Measurements from ENCODE around the gene DKK3. TPM values are rescaled to one million over a fixed set of nuclear protein-coding genes. Genes with fewer than 3 reads are reported as not detected.

DKK3 gene
- polyA plus RNA-seq, 1 of the 3 experiments (the other 2 are of a cell fraction): 1,174 TPM

DNA sequence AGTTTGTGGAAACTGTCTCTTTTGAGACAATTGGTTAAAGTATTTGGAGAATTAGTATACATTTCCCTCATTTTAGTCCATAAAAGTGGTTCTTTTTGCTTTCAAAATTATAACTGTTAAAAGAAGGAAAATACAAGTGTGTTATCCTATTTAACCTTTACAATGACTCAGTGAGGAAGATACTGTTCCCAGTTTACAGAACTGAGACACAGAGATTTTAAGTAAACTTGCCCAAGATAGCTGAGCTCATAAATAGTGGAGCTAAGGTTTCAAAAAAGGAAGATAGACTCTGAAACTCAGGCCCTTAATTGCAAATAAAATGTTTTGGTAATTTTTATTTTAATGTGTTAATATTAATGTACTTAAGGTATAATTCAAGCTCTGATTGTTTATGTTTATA, 58.9 kb downstream of the DKK3 start:
- peaks cover 5 to 13% of the 10 kb centered on the region in 2 experiments for H3K4me1 ChIP-seq (ENCODE audit: control insufficient read depth in 1 of 2, insufficient read depth in 2 of 2, low read depth in 1 of 2, low read length in 1 of 2)
- ChIA-PET POLR2A (no interaction called here), CTCF (interaction anchor here (1.2 kb wide), 2 partner anchors 17 to 18 kb away, joined by 3 to 5 read pairs; no protein-coding TSS in a partner anchor)
- H3K79me2 ChIP-seq (ENCODE audit: insufficient read depth): no peaks in the 10 kb centered on the region
- DNase-seq: no peak
- no peak overlapping the region for H3K4me3 ChIP-seq (ENCODE audit: low read depth in 2 of 2, low read length in 1 of 2)
- no peaks in the 10 kb centered on the region for H3K27me3 ChIP-seq (ENCODE audit: insufficient read depth)
- no peak for TF ChIP-seq RXRA (IDR thresholded peaks at IDR 0.05; ENCODE audit: borderline replicate concordance, low read depth)
- TF ChIP-seq, protein P1, sequence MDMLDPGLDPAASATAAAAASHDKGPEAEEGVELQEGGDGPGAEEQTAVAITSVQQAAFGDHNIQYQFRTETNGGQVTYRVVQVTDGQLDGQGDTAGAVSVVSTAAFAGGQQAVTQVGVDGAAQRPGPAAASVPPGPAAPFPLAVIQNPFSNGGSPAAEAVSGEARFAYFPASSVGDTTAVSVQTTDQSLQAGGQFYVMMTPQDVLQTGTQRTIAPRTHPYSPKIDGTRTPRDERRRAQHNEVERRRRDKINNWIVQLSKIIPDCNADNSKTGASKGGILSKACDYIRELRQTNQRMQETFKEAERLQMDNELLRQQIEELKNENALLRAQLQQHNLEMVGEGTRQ (IDR thresholded peaks at IDR 0.05; ENCODE audit: borderline replicate concordance, low read depth, low read length): no peak
- no peak for TF ChIP-seq SMC3 (IDR thresholded peaks at IDR 0.05; ENCODE audit: low read depth, low read length)
- TF ChIP-seq, protein P2, sequence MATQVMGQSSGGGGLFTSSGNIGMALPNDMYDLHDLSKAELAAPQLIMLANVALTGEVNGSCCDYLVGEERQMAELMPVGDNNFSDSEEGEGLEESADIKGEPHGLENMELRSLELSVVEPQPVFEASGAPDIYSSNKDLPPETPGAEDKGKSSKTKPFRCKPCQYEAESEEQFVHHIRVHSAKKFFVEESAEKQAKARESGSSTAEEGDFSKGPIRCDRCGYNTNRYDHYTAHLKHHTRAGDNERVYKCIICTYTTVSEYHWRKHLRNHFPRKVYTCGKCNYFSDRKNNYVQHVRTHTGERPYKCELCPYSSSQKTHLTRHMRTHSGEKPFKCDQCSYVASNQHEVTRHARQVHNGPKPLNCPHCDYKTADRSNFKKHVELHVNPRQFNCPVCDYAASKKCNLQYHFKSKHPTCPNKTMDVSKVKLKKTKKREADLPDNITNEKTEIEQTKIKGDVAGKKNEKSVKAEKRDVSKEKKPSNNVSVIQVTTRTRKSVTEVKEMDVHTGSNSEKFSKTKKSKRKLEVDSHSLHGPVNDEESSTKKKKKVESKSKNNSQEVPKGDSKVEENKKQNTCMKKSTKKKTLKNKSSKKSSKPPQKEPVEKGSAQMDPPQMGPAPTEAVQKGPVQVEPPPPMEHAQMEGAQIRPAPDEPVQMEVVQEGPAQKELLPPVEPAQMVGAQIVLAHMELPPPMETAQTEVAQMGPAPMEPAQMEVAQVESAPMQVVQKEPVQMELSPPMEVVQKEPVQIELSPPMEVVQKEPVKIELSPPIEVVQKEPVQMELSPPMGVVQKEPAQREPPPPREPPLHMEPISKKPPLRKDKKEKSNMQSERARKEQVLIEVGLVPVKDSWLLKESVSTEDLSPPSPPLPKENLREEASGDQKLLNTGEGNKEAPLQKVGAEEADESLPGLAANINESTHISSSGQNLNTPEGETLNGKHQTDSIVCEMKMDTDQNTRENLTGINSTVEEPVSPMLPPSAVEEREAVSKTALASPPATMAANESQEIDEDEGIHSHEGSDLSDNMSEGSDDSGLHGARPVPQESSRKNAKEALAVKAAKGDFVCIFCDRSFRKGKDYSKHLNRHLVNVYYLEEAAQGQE (IDR thresholded peaks at IDR 0.05; ENCODE audit: low read depth, low read length): no peak
- no peak for TF ChIP-seq CHD2 (IDR thresholded peaks at IDR 0.05; ENCODE audit: low read length, partially characterized antibody)
- TF ChIP-seq EZH2phosphoT487 (IDR thresholded peaks at IDR 0.05; ENCODE audit: borderline replicate concordance, low read depth): no peak
- TF ChIP-seq RFX5 (IDR thresholded peaks at IDR 0.05; ENCODE audit: low read length): no peak
- TF ChIP-seq ELF1 (IDR thresholded peaks at IDR 0.05): no peak
- no peak for TF ChIP-seq TCF12 (IDR thresholded peaks at IDR 0.05)
- TF ChIP-seq FOXJ3 (CRISPR knock-in tag; IDR thresholded peaks at IDR 0.05): no peak
- TF ChIP-seq, protein P3, sequence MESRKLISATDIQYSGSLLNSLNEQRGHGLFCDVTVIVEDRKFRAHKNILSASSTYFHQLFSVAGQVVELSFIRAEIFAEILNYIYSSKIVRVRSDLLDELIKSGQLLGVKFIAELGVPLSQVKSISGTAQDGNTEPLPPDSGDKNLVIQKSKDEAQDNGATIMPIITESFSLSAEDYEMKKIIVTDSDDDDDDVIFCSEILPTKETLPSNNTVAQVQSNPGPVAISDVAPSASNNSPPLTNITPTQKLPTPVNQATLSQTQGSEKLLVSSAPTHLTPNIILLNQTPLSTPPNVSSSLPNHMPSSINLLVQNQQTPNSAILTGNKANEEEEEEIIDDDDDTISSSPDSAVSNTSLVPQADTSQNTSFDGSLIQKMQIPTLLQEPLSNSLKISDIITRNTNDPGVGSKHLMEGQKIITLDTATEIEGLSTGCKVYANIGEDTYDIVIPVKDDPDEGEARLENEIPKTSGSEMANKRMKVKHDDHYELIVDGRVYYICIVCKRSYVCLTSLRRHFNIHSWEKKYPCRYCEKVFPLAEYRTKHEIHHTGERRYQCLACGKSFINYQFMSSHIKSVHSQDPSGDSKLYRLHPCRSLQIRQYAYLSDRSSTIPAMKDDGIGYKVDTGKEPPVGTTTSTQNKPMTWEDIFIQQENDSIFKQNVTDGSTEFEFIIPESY (IDR thresholded peaks at IDR 0.05; ENCODE audit: borderline replicate concordance, low read depth): no peak
- TF ChIP-seq POLR2AphosphoS5 (IDR thresholded peaks at IDR 0.05; ENCODE audit: low read depth, low read length): no peak
- no peak overlapping the region for H3K9ac ChIP-seq
- no peaks in the 10 kb centered on the region for H3K9me3 ChIP-seq
- H4K20me1 ChIP-seq (ENCODE audit: insufficient read depth): no peaks in the 10 kb centered on the region
- H2AFZ ChIP-seq (ENCODE audit: low read depth): no peak overlapping the region
- no peak overlapping the region for H3K27ac ChIP-seq (ENCODE audit: low read depth in 2 of 2, low read length in 1 of 2)
- H3K9me2 ChIP-seq: no peaks in the 10 kb centered on the region
- peaks cover 72 to 82% of the 10 kb centered on the region in 2 experiments for H3K36me3 ChIP-seq (replicated peaks in 1 of 2; ENCODE audit: control insufficient read depth in 1 of 2, insufficient read depth in 2 of 2, low read length in 1 of 2)
- H3K4me2 ChIP-seq: no peak overlapping the region
- H3F3A ChIP-seq (replicated peaks; ENCODE audit: insufficient read depth): peaks cover 9% of the 10 kb centered on the region
